Occipital lobe (tissue), 2 donors: ENCODE results near the gene FAM219A. TPM values are rescaled to one million over a fixed set of nuclear protein-coding genes. Genes with fewer than 3 reads are reported as not detected.
A peak's percentile ranks its signal among the peaks of the same experiment; 100 is the strongest.
"Not testable (repeated sequence)": the region's sequence is repeated elsewhere in the genome, so short reads cannot be mapped to it uniquely, and the experiment has no call there.

Source experiments
- DNase-seq: peaks from one replicate; lab custom pipeline; 2025; lab: John Stamatoyannopoulos, UW
- total RNA-seq: library from RNA; depleted of rRNA; stranded (reverse); fragments of >200 nt; gene quantifications from one replicate; pipeline ENCODE4 v1.2.3, GENCODE V29; 2014

The FAM219A gene
- total RNA-seq, 1 donor from 2014 or later = 23.1 TPM

DNA sequence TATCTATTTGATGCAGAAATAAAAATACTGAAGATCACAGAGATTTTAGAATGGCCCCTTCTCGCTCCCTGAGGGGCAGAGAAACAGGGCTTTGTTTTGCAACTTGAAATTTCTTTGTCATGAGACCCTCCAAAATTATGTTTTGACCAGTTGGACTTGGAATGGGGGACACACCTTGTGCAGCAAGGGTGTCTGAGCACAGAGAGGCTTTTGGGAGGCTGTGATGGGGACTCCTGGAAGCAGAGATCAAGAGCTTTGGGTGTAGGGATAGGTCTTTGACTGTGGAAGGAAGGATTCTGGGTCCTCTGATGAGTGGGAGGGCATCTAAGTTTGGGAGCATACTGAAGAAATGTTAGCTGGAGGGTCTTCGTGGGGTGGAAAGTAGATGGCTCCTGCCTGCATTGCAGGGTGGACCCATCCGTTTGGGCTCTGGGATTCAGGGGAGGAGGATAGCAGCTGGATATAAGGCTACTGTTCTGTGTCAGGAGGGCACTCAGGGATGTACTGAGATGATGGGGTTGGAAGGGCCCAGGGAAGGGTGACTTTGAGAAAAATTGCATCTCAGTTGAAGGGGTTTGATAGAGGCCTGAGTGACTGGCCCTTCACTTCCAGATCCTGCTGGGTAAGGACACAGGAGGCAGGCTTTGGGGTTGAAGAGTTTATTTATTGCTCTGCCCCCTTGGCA lies 79.9 kb downstream of the FAM219A start:
- DNase-seq = no peak

DNA sequence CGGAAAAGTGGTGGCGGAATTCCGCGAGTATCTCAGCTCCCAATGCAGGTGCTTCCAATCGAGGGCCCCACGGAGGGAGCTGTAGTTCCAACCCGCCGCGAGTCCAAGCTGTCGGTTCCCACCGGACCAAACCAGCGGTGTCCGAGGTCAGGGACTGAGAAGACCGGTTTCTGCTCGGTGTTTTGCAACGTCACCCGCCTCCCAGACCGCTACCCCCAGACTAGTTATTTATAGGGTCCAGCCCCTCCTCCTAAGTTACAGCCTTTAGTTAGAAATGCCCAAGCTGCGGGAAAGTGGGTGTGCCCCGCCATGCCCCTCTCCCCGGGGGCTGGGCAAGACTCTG lies 81.0 kb downstream of the FAM219A start:
- no peak for DNase-seq

DNA sequence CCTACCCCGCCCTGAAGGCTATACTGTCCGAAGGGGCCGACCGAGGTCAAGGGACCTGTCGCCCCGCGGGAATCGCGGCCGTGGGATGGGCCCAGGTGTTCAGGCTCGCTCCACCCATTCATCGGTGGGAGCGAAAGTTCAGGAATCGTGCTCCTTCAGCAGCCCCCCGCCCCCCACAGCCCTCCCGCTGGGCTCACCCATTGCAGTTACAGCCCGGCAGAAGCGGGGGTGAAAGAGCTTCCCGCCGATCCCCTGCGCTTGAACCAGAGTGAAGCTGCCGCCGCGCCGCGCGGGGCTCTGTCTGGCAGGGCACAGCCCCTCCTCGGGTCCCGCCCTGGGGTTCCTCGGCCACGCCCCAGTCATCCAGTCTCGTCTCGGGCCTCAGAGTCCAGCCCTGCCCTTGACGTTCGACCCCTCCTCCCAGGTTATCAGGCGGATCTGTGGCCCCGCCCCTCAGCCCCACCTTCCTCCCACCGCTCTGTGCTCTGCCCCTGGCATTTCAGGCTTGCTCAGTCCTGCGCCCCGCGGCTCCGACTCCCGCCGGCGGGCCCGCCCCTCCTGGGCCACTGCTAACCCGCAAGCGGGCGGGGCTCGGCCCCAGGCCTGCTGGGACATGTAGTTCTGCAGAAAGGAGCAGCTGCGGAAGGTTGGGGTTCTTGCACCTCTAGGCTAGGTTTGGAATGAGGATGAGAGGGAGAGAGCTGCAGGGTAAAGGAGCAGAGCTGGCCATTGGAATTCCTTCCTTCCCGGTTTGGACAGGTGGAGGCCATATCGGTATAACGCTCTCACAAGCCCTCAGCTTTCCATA lies 81.6 kb downstream of the FAM219A start, which contains the start of gene MYORG:
Gene MYORG, minus strand, starts transcription at position 303 of the 808 bp plus-strand sequence. CDS start 3,955 bp downstream, outside the sequence.
- peak; percentile 94 for DNase-seq

DNA sequence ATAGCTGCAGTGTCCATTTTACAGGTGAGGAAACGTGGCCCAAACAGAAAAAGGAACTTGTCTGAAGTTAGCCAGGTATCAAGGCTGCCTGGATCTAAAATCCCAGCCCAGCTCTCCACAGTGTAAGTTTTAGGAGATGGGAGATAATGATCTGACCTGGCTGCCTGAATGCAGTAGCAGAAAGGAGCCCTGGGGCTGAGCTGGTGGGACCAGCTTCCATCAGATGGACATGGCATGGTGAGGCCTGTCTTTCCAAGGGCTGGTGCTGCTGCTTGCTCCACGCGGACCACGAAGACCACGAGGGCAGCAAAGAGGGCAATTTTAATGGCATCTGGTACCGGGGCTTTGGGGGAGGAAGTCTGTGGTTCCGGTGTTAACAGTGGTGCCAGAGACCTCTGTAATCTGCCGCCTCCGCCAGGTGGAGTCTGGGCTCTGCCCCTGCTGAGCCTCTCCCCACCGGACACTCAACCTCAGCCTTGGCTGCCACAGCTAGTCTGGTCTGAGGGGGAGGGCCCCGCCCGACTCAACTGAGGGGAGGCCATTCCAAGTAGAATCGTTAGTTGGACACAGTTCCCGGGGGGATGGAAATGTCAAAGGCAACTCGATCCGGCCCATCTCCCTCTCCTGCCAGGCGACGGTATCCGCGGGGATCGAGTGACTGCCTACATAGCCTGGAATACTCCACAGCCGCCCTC lies 82.3 kb downstream of the FAM219A start:
- DNase-seq = no peak

DNA sequence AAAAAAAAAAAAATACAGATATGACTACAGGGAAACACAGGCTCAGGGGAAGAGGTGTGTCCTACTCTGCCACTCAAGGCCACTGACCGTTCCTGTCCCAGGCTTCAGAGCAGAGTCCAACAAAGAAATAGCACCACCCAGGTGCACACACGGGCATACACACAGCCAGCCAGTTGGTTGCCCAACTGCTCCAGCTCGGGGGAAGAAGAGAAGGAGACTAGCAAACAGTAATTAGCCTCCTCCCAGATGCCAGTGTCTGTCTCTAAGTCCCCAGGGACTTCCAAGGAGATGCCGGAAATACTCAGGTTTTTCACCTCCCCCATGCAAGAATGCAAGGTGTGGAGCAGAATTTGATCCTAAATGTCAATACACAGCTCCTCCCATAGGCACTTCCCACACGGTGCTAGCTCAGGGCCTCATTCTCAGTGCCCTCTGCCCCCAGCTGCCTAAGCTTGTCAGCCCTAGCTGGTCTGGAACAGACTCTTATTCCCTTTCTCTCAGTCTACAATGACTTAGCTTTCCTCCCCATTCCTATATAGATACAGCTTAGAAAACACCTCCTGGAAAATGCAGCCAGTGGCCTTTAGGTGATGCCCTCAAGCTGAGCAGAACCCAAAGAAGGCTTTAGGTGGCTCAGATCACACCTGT lies 83.3 kb downstream of the FAM219A start:
- DNase-seq = no peak

DNA sequence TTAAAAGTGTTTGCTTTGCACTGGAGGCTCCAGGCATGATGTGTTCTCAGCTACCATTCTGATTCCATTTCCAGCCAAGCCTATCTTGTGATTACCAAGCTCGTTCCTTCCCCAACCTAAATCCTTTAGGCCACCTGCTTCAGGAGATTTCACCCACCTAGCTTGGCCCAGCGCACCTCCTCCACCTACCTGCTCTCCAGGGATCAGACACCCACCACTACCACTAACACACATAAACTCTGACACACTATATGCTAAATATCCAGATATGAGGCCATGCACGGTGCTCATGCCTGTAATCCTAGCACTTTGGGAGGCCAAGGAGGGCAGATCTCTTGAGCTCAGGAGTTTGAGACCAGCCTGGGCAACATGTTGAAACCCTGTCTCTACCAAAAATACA lies 84.0 kb downstream of the FAM219A start:
- DNase-seq = no peak

DNA sequence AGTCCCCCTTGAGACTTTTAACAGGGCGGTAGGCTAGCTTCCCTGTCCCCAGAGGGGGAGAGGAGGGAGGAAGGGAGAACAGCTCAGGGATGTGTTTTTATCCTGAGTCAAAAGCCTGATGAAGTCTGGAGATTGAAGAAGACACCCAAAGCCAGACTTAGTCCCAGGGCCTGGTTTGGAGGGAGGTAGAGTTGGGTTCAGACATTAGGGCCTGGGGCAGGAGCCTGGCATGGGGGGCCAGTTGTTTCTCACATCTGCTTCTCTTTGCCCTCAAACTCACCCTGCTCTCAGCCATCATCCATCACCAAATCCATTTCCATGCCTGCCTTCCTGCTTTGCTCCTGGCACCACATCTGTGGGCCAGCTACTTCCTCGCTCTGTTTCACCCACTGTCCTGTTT lies 84.6 kb downstream of the FAM219A start:
- no peak for DNase-seq

DNA sequence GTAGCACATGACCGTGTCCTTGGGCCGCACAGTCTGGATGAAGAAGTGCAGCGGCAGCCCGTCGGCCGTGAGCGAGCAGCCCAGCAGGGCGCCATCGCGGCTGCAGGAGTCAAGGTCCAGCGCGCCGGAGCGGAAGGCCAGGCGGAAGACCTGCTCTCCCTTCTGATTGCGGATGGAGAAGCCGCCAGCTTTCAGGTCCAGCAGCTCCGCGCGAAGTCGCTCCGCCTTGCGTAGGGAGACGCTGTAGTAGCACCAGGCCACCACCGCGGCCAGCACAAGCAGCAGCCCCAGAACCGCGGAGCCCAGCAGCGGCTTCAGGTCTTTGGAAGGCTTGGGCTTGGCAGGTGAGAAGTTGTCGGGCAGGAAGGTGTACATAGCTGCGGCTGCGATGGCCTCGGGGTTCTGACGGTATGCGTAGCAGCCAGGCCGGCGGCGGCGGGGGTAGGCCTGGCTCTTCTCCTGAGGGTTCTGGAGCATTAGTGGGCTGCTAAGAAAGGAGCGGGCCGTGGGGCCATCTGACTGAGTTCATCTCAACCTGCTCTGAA lies 85.8 kb downstream of the FAM219A start:
- no peak for DNase-seq

DNA sequence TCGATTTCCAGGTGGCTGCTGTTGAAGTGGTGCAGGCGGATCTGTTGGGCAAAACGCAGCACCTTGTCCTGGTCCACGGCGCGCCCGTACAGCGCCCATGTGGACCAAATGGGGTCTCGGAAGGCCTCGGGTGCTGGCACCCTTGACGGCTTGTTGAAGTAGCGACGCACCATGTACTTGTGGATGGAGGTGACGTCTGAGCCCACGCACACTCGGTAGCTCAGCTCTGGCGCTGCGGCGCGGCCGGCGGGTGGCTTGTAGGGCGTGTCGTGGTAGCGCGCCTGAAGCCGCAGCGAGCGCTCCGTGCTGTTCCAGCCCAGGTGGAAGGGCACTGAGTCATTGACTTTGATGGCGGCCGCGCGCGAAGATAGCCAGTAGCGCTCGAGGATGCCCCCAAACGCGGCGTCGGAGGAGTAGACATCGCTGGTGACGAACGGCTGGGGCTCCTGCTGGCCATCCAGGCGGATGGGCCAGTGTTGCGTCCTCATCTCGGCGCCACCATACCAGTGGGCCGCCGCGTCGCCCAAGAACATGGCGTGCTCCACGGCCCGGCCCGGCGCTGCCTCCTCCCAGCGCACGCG lies 86.4 kb downstream of the FAM219A start:
- no peak for DNase-seq

DNA sequence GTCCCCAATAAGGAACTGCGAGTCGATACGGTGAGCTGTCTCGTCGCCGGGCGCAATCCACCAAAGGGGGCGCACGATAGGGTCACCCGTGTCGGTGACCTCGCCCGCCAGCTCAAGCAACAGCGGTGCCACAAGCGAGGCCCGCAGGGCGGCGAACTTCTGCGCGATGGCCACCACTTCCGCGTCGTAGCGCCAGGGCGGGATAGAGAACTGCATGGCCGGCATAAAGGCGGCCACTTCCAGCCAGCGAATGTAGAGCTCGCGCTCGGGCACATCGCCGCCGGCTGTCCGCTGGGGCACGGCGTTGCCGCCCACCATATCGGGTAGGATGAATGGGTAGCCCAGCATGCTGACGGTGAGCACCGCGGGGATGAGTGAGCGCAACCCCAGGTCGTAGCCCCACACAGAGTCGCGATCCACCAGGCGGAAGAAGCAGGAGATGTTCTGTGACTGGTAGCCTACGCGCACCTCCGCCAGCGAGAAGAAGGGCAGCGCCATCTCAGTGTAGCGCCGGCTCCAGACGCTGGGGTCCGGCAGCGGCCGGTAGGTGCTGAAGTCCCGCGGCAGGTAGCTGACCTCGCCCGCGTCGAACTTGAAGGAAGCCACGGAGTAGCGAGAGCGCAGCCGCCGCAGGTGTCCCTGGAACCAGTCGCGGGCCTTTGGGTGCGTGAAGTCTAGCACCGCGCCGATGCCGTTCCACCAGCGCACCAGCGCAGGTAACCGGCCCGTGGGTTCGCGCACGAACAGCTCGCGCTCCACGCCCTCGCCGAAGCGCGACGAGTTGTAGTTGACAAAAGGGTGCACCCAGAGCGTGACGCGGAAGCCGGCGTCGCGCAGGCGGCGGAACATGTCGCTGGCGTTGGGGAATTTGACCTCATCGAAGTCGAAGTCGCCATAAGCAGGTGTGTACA lies 87.1 kb downstream of the FAM219A start:
- DNase-seq = no peak

DNA sequence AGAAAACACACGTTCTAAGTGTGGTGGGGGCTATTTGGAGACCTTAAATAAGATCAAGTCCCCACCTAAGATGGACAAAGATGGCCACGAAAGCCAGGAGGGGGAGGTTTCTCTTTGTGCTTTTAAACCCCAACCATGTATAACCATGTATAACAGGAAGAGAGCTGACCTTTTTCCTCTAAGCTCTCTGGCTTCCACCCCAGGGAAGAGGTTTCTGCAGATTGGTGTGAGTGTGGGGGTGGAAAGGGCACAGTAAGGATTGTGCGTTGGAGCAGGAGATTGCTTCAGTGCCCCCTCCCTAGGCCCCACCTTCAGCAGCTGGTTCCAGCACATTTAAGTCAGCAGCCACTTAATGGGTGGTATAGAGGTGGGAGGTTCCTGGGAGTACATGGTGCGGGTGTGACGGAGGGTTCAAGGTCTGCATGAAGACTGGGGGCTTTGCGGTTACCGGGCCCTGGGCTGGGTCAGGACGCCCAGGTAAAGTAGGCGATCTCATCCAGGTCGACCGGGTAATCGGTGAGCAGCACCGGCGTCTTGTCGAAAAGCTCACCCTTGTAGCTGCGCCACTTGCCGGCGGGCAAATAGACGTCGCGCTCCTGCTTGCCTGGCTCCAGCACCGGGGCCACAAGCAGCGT lies 87.9 kb downstream of the FAM219A start:
- DNase-seq = no peak

DNA sequence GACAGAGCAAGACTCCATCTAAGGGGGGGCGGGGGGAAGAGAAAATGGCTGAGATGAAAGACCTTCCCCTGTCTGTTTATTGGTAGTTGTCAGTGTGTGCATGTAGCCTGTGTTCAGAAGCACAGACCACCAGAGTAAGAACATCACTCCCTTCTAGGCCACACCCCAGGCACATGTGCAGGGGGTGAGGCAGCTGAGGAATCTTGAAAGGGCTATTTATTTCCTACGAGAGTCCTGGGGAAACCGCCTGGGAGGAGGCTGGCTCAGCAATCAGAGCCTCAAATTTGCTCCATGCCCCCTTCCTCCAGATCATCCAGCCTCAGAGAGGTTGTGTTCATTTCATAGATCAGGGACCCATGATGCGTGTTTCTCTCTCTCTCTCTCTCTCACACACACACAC lies 88.7 kb downstream of the FAM219A start:
- no peak for DNase-seq

DNA sequence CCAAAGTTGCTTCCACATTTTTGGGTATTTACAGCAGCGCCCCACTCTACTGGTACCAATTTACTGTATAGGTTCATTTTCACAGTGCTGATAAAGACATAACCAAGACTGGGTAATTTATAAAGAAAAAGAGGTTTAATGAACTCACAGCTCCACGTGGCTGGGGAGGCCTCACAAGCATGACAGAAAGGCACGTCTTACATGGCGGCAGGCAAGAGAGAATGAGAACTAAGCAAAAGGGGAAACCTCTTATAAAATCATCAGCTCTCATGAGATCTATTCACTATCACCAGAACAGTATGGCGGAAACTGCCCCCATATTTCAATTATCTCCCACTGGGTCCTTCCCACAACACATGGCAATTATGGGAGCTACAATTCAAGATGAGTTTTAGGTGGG lies 89.6 kb downstream of the FAM219A start:
- DNase-seq = not testable (repeated sequence)

DNA sequence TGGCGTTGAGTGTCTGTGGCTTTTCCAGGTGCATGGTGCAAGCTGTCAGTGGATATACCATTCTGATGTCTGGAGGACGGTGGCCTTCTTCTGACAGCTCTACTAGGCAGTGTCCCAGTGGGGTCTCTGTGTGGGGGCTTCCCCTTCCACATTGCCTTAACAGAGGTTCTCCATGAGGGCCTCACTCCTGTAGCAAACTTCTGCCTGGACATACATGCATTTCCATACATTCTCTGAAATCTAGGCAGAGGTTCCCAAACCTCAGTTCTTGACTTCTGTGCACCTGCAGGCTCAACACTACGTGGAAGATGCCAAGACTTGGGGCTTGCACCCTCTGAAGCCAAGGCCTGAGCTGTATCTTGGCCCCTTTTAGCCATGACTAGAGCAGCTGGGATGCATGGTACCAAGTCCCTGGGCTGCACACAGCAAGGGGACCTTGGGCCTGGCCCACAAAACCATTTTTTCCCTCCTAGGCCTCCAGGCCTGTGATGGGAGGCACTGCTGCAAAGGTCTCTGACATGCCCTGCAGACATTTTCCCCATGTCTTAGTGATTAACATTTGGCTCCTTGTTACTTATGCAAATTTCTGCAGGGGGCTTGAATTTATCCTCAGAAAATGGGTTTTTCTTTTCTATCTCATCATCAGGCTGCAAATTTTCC lies 90.5 kb downstream of the FAM219A start:
- DNase-seq = not testable (repeated sequence)

DNA sequence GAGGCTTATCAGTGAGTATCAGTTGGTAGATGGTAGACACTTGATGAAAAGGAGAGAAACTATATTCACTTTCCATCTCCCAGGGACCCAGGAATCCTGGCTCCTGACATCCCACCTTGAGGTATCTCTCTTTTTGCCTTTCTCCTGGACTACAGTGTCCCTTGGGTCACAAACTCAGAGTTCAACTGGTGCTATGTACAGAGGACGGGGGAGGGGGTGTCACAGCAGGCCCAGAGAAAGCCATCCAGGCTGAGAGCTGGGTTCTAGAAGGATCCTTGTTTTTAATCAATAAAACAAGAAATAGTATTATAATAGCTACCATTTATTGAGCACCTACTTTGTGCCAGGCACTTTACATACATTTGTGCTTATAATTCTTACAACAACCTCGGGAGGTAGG lies 92.0 kb downstream of the FAM219A start:
- DNase-seq = no peak

DNA sequence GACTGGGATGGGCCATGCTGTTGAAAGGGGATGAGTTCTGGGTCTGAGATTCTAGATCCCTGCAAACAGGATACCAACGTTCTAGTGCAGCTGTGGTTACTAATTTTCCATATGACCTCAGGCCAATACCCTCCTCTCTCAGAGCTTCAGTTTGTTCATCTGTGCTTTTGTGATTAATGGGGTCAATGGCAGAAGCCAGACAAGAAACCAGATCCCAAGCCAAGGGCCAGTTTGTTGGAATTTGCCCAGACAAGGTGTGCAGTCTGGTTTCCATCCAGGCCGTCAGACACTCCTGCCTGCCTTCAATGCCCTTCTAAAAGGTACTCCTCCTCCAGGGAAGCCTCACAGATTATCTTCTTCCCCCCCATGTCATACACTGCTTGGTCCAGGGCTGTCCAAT lies 93.1 kb downstream of the FAM219A start:
- DNase-seq = no peak

DNA sequence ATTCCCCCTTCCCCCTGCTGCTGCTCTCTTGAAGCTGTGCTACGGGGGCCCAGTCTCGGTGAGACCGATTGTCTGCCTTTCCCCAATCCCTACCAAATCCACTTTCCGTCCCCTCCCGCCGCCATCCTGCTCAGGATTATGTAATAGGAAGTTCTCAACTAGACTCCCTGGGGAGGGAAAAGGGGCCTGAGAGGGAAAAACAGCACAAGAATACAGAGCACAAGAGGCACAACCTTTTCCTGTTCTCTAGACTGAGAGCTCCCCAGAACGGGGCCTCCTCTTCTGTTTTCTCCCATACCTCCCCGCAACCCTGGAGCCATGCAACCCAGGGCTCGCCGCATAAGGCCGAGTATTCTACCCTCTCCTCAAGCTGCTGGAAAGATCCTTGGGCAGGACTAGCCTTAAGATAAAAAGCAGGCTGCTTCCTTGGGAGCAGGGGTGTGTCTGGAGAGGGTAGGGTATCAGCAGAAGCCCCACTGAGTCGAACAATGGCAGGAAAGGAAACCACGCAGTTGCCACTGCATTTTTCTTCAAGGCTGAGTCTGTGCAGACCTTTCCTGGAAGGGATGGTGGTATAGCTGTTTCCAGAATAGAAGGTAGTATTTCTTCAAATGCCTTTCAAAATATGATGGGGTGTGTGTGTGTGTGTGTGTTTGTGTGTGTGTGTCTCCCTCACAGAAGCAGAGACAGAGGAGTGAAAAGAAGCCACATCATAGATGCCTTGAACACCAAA lies 94.6 kb downstream of the FAM219A start:
- DNase-seq = no peak

DNA sequence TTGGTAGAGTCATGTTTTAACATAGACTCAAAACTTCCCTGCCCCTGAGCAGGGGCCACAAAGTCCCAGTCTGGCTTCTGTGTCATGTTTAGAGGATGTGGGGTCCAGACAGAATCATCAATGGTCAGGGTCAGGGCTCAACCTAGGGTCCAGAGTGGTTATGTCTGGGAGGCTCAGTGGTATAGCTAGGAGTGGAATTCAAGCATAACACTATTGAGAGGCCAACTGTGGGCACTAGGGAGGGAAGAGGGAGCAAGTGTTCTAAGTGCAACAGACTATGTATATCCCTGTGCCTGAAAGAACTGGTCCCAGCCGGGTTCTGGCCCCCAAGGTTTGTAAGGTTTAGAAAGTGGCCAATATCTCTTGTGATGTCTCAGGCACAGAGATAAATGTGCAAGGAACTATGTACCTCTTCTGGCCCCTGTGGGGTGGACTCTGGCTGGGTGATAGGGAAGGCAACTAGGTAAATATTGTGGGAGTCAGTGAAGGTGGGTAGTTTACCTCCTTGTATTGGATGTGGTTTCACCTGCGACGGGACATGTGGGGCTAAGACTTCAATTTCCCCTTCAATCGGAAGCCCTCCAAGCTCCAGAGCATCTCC lies 95.7 kb downstream of the FAM219A start:
- DNase-seq = no peak
